HG03135 (cell line): Measurements from ENCODE around the gene KRTAP5-4.

Experiments
- ATAC-seq: cut with Tn5 transposase; IDR thresholded peaks from one replicate; pipeline ENCODE4 v1.9.1; 2021; ENCODE audit warnings: mild to moderate bottlenecking, moderate library complexity; ENCODE audit not compliant: unreplicated experiment

The KRTAP5-4 gene

DNA sequence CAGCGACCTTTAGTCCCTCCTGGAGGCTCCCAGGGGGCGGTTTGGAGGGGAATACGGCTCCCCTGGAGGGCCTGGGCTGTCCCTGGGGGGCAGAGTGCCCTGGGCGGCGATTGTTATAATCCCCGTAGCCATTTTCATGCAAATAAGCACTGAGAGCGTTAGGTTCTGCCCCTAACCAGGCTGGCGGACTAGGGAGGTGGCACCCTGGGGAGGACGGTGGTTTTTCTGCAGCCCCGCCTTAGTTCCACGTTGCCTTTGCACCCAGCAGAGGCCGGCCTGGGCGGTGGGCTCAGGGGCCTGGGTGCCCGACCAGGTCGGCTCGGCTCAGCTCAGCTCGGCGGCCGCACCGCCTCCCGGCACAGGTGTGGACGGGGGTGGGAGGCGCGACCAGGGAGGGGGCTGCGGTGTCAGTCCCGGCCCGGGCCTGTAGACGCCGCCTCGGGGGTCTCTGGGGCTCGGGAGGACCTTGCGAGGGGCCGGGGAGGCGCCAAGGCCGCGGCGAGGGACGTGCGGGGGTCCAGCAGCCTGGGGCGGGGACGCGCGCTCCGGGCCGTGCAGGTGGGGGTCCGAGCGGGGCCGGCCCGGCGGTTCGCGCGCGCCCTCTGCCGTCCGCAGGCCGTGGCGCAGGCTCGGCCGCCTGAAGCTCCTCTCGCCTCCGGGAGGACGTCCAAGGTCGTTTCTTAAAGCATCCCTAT is 47.6 kb downstream of the KRTAP5-4 start:
- ATAC-seq, result no peak

DNA sequence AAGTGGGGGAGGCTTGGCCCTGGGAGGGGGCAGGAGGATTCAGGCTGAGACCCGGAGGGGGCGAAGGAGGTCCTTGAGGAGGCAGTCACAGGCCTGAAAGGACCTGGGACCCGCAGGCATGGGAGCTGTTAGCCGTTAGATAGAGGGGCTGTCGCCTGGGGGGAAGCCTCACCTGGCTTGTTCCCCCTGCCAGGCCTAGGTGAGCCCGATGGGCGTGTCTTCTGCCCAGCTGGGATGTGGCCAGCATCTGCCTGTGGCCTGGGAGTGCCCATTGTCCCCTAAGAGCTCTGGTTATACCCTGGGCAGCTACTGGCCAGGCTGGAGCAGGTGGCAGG is 48.1 kb downstream of the KRTAP5-4 start:
- no peak for ATAC-seq

DNA sequence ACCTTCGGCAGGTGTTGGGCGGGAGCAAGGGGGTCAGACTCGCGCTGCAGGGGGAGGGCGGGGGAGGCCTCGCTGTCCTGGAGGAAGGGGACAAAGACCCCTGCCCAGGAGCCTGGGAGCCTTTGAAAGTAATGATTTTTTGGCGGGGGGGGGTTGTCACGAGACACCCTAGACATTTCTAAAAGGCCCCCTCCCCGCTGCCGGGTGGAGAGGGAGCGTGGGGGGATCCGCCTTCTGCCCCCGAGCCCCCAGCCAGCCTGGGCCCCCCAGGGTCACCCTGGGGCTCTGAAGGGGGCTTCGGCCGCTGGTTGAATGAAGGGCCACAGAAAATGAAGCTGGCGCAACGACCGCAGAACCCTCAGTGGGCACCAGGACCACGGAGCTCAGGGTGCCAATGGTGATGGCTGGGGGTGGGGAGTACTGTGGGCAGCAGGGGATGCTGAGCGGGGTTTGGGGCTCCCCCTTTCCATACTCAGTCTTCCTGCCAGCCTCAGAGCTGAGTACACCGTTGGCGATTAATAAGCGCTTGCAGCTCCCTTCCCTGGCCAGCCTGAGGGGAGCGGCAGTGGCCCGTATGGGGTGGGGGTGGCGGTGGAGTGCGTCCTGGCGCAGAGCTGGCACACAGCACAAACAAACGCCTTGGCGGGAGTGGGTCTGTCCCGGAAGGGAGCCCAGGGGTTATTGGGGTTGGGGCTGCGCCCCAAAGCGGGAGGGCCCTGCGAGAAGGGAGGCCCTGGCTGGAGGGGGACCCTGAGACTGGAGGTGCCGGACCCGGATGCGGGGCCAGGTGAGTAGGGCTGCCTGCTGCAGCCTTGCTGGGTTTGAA is 48.6 kb downstream of the KRTAP5-4 start:
- no peak for ATAC-seq

GRCh38 chr11:1572197-1573076 is 49.5 kb downstream of the KRTAP5-4 start, which contains the start of gene DUSP8:
Gene DUSP8, minus strand, starts transcription at chr11:1572271. Its CDS starts 6,445 bp downstream, at chr11:1565826.
- peak; percentile 50 for ATAC-seq

GRCh38 chr11:1571760-1572196 is 50.2 kb downstream of the KRTAP5-4 start:
- no peak for ATAC-seq
